ENCODE measurements around the gene PDZD11.

PDZD11 gene

DNA sequence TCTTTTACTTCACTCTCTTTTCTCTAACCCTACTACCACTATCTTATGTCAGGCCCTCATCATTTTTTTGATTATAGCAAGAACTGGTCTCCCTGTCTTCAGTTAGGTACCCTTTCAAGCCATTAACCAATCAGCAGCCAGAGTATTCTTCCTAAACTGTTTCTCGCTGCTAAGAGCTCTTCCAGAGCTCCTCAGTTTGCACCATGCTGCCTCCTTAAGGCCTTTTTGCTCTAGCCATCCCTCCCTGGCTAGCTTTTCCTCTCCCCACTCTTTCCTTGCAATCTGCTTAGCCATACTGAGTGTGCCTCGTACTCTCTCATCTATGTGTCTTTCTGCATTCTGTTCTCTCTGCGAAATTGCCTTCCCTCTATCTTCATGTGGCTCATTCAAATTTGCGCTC is 33.1 kb upstream of the PDZD11 start:
- H3K4me3 ChIP-seq (ENCODE audit: low read depth, low read length): no peak overlapping the region
- TF ChIP-seq CTCF (IDR thresholded peaks at IDR 0.05; ENCODE audit: low read depth, low read length): no peak

DNA sequence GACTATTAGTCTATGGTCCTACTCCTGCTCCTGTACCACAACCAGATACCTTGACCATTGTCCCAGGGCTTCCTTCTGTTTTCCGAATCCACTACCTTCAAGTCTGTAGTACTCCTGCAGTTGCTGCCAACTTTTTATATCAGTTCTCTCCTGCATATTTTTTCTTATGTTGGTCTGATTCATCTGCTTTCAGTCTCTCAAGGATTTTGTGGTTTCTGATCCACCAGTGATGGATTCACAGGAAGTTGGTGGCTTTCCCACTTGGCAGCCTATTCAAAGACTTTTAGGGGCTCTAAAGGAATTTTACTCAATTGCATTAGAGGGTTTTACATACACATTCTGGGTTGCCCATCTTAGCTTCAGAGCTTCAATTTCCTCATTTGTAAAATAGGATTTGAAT is 23.8 kb upstream of the PDZD11 start:
- H3K4me3 ChIP-seq (ENCODE audit: low read depth, low read length): no peak overlapping the region
- TF ChIP-seq CTCF (IDR thresholded peaks at IDR 0.05; ENCODE audit: low read depth, low read length): no peak

DNA sequence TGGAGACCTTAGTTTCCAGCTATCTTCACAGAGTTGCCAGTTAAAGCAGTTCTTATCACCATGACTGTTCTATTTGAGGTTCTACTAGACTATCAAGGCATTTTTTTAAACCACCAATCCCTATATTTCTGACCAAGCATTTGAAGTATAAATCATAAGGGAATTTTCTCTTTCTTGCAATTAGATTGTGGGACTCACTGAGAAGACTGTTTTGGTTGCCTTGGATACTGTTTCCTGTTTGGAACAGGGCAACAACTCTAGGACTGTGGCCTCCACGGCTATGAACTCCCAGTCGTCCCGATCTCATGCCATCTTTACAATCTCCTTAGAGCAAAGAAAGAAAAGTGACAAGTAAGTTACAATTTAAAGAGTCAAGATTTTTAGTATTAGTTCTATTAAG is 12.0 kb upstream of the PDZD11 start:
- TF ChIP-seq CTCF (IDR thresholded peaks at IDR 0.05; ENCODE audit: low read depth, low read length): no peak

GRCh38 chrX:70293621-70294020 is 3.9 kb upstream of the PDZD11 start:
- TF ChIP-seq CTCF (IDR thresholded peaks at IDR 0.05; ENCODE audit: low read depth, low read length): no peak
- H3K4me3 ChIP-seq (ENCODE audit: low read depth, low read length): no peak overlapping the region

More for the DNA sequence above, 12.0 kb upstream of the PDZD11 start:
- no peak overlapping the region for H3K4me3 ChIP-seq (ENCODE audit: low read depth, low read length)

GRCh38 chrX:70292788-70293187 is 3.1 kb upstream of the PDZD11 start:
- H3K4me3 ChIP-seq (ENCODE audit: low read depth, low read length): no peak overlapping the region
- TF ChIP-seq CTCF (IDR thresholded peaks at IDR 0.05; ENCODE audit: low read depth, low read length): no peak

GRCh38 chrX:70289168-70289792 is 447 bp downstream of the PDZD11 start:
- H3K4me3 ChIP-seq (ENCODE audit: low read depth, low read length): peak overlapping the region; percentile 69
- no peak for TF ChIP-seq CTCF (IDR thresholded peaks at IDR 0.05; ENCODE audit: low read depth, low read length)

- TF ChIP-seq CTCF (IDR thresholded peaks at IDR 0.05; ENCODE audit: low read depth, low read length): no peak
- no peak within 1 kb of the TSS for H3K4me3 ChIP-seq (ENCODE audit: low read depth, low read length)
Observed at GRCh38 chrX:70281951-70282350, 7.8 kb downstream of the PDZD11 start, which contains the start of gene RAB41. TSS of gene RAB41 (plus strand) at chrX:70282172. CDS start at chrX:70282218, 46 bp downstream.

Data from WI38 (cell line).